KMS-11 (cell line): ENCODE data around the gene AMZ1.

ENCODE experiments used
- H2AFZ ChIP-seq: fragments of 200-600 bp; sonication (generic); 2 replicates; pipeline ENCODE4 v1.6.1; 2016; ENCODE audit warnings: antibody characterized with exemption, mixed run types, low read depth
- H3K27ac ChIP-seq: fragments of 200-600 bp; sonication (generic); 2 replicates; pipeline ENCODE4 v1.6.1; 2016; ENCODE audit warnings: mild to moderate bottlenecking, mixed run types
- H3K27me3 ChIP-seq: fragments of 200-600 bp; sonication (generic); 2 replicates; pipeline ENCODE4 v1.6.1; 2017; ENCODE audit warnings: mild to moderate bottlenecking, low read depth, mixed run types, moderate library complexity; ENCODE audit not compliant: insufficient read depth
- H3K36me3 ChIP-seq: fragments of 200-600 bp; sonication (generic); 2 replicates; pipeline ENCODE4 v1.6.1; 2017; ENCODE audit warnings: mild to moderate bottlenecking, mixed run types; ENCODE audit not compliant: insufficient read depth
- H3K4me1 ChIP-seq: fragments of 200-600 bp; sonication (generic); 2 replicates; pipeline ENCODE4 v1.6.1; 2016; ENCODE audit warnings: mild to moderate bottlenecking, low read depth, mixed run types; ENCODE audit not compliant: poor library complexity, severe bottlenecking
- H3K4me2 ChIP-seq: fragments of 200-600 bp; sonication (generic); 2 replicates; pipeline ENCODE4 v1.7.0; 2016; ENCODE audit warnings: mild to moderate bottlenecking, mixed run types
- H3K4me3 ChIP-seq: fragments of 200-600 bp; sonication (generic); IDR thresholded peaks from 2 replicates; pipeline ENCODE4 v1.6.1; 2017; ENCODE audit warnings: low read depth, low read length, mixed read lengths; ENCODE audit not compliant: insufficient read depth
- H3K79me2 ChIP-seq: fragments of 200-600 bp; sonication (generic); 2 replicates; pipeline ENCODE4 v1.6.1; 2016; ENCODE audit warnings: low read depth, mixed run types; ENCODE audit not compliant: insufficient read depth
- H3K9ac ChIP-seq: fragments of 200-600 bp; sonication (generic); 2 replicates; pipeline ENCODE4 v1.6.1; 2016; ENCODE audit warnings: mild to moderate bottlenecking, mixed run types
- H4K20me1 ChIP-seq: fragments of 200-600 bp; sonication (generic); 2 replicates; pipeline ENCODE4 v1.6.1; 2016; ENCODE audit warnings: mild to moderate bottlenecking, mixed run types; ENCODE audit not compliant: insufficient read depth
- CTCF ChIP-seq: fragments of 200-600 bp; sonication (generic); conservative IDR thresholded peaks from 2 replicates; pipeline ENCODE4 v1.6.1; 2017; ENCODE audit warnings: low read depth, mild to moderate bottlenecking, antibody characterized with exemption, low read length, moderate library complexity, mixed read lengths

Gene AMZ1

GRCh38 chr7:2763597-2763996, 75.6 kb downstream of the AMZ1 start:
- Histone ChIP-seq H3K36me3 (no peaks in the 10 kb centered on the region), H3K4me2 (no peak overlapping the region), H3K79me2 (no peaks in the 10 kb centered on the region), H3K27me3 (no peaks in the 10 kb centered on the region), H2AFZ (no peak overlapping the region), H3K4me1 (peaks cover 24% of the 10 kb centered on the region), H3K9ac (no peak overlapping the region), H3K4me3 (no peak overlapping the region), H3K27ac (no peak overlapping the region), H4K20me1 (no peaks in the 10 kb centered on the region)
- no peak for TF ChIP-seq CTCF

DNA sequence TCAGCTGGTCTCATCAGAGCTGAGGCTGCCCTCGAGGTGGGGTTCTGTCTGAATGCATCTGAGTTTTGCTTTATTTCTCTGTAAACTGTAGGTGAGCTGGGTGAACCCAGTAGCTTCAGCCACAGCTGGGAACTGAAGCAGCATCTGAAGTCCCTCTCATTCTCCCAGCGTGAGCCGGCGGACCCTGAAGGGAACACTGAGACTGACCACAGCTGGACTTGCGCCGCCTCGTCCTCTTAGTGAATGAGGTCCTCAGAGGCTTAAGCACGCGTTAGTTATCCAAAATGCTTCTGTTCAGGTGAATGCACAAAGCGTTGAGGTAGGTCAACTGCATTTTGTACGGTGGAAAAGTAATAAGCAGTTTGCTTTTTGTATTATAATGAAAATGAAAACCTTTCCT, 76.6 kb downstream of the AMZ1 start:
- Histone ChIP-seq H3K4me1 (peaks cover 13% of the 10 kb centered on the region), H4K20me1 (no peaks in the 10 kb centered on the region), H3K27ac (no peak overlapping the region), H3K9ac (no peak overlapping the region), H3K4me3 (no peak overlapping the region), H3K4me2 (no peak overlapping the region), H2AFZ (no peak overlapping the region), H3K27me3 (no peaks in the 10 kb centered on the region), H3K36me3 (no peaks in the 10 kb centered on the region), H3K79me2 (no peaks in the 10 kb centered on the region)
- no peak for TF ChIP-seq CTCF
